ENCODE results near the gene C16orf86. TPM values are rescaled to one million over a fixed set of nuclear protein-coding genes. Genes with fewer than 3 reads are reported as not detected.

C16orf86 gene
- total RNA-seq, 2 donors from 2014 or later: 2.9 to 5.1 TPM

DNA sequence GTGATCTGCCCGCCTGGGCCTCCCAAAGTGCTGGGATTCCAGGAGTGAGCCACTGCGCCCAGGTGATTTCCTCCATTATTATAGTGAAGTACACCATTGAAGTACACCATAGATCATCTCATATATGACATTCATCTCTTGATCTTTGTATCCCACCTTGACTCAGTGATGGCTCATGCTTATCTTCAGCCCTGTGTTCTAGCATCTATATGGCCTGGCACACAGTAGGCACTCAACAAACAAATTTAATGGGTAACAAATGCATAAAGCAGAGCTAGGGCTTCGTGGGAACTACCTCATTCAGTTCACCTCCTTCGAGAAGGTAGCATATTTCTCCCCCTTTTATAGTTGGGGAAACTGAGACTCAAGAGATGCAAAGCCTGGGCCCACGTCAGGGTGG is 1.0 kb upstream of the C16orf86 start:
- no peaks in the 10 kb centered on the region for H3K36me3 Mint-ChIP-seq (ENCODE audit: low read depth)
- H3K4me3 Mint-ChIP-seq: peak overlapping the region; percentile 76
- H3K27ac Mint-ChIP-seq: peak overlapping the region; percentile 74
- H3K27me3 Mint-ChIP-seq: no peaks in the 10 kb centered on the region
- ATAC-seq: no peak
- peaks cover 29% of the 10 kb centered on the region for H3K4me1 Mint-ChIP-seq
- H3K9me3 ChIP-seq (ENCODE audit: control insufficient read depth, low read length, poor library complexity, severe bottlenecking): no peaks in the 10 kb centered on the region
- no peak for DNase-seq

DNA sequence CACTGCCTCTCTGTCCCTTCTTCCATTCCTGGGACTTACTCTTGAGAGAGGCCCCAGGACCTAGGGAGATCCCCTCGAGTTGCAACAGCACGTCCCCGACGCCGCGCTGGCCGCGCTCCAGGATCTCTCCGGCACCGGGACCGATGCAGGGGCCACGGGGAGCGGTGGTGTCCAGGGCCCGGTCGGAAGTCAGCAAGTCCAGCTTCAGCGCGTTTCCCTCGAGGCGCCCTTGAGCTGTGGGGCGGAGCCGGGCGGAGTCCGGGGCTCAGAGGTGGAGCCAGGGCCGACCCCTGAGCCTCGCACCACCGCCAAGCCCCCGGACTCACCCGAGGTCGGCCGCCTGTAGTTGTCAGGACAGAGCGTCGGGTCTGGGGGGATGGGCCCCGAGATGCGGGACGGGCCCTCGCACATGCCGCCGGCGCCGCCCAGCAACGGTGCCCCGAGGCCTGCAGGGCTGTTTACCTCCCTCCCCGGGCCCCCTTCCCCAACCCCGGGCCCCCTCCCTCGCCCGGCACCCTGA is 522 bp upstream of the C16orf86 start:
- Mint-ChIP-seq H3K4me1 (peaks cover 28% of the 10 kb centered on the region), H3K36me3 (ENCODE audit: low read depth) (no peaks in the 10 kb centered on the region), H3K27ac (peak overlapping the region; percentile 74), H3K27me3 (no peaks in the 10 kb centered on the region), H3K4me3 (peak overlapping the region; percentile 93)
- no peaks in the 10 kb centered on the region for H3K9me3 ChIP-seq (ENCODE audit: control insufficient read depth, low read length, poor library complexity, severe bottlenecking)
- no peak for DNase-seq
- ATAC-seq: peak; percentile 3

DNA sequence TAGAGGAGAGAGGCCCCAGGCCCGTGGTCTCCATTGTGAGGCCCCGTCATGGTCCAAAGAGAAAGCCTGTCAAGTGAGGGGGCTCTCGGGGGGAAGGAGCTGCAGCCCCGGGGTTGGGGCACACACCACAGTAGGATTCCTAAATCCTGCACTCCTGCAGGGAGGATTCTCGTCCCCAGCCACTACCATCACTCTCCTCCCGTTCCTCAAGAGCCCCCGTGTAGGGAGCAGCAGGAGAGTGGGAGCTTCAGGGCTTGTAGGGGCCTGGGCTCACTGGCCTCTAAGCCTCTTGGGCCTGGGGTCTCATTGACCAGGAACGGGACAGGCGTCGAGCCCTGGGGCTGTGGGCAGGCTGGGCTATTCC is 821 bp downstream of the C16orf86 start:
- DNase-seq (no peak), ATAC-seq (no peak)
- Mint-ChIP-seq H3K27me3 (no peaks in the 10 kb centered on the region), H3K27ac (peak overlapping the region; percentile 74), H3K36me3 (ENCODE audit: low read depth) (no peaks in the 10 kb centered on the region), H3K4me1 (peaks cover 21% of the 10 kb centered on the region), H3K4me3 (peak overlapping the region; percentile 93)
- H3K9me3 ChIP-seq (ENCODE audit: control insufficient read depth, low read length, poor library complexity, severe bottlenecking): no peaks in the 10 kb centered on the region

DNA sequence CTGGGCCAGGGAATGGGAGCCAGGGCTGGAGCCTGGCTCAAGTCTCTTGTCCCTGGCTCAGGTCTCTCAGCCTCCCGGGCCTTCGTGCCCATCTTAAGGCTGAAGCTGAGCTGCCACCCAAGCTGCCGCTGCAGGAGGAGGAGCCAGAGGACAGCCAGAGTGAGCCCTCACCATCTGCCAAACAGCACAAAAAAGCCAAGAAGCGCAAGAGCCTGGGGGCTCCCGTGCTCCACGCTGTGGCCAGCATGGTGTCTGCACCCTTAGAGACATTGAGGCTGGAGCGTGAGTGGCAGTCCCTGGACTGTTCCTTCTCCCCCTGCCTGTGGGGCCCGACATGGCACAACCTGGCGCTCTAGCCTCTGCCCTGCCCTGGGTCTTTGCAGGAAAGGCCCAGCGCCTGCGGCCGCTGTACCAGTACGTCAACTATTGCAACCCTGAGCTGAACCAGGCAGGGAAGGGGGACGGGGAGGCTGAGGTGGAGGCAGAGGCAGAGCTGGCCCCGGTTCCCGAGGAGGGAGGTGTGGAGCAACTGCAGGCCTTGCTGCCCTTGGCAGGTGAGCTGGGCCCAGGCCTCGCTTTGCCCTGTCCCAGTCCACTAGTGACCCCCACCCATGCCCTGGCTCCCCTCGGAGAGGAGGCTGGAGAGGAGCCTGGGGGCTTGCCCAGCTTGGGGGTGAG is 1.3 kb downstream of the C16orf86 start:
- Mint-ChIP-seq H3K27me3 (no peaks in the 10 kb centered on the region), H3K4me1 (peaks cover 25% of the 10 kb centered on the region), H3K36me3 (ENCODE audit: low read depth) (no peaks in the 10 kb centered on the region), H3K4me3 (peak overlapping the region; percentile 93), H3K27ac (peak overlapping the region; percentile 60)
- no peaks in the 10 kb centered on the region for H3K9me3 ChIP-seq (ENCODE audit: control insufficient read depth, low read length, poor library complexity, severe bottlenecking)
- peak; percentile 88 for ATAC-seq
- peak; percentile 58 to 72 (median 72) for DNase-seq

DNA sequence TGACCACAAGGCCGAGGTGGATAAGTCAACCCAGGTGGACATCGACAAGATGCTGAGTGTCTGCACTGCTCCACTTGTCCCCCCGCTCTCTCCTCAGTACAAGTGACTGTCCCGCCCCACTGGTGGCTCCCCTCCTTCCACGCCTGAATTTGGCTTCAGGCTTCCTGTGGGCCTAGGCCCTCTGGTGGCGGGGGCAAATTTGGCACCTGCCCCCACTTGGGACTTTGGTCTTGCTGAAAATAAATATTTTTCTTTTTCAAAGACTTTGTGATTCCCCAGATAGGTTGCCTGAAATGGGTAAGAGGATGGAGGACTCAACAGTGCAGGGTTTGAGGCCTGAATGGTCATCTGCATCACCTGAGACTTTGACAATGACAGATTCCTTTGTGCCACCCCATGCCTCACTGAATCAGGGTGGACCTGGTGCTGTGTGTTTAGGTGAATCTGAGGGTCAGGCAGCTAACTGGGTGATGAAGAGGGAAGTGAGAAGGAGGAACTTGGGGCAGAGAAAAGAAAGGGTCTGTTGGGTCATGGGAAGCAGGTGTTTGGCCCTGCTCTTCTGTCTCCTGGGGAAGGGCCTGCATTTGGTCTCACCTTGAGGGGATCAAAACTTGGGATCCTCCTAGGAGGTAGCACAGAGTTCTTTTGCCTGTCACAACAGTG is 2.0 kb downstream of the C16orf86 start:
- Mint-ChIP-seq H3K4me1 (peaks cover 26% of the 10 kb centered on the region), H3K4me3 (peak overlapping the region; percentile 41), H3K27ac (peak overlapping the region; percentile 60), H3K27me3 (no peaks in the 10 kb centered on the region), H3K36me3 (ENCODE audit: low read depth) (no peaks in the 10 kb centered on the region)
- ATAC-seq (no peak), DNase-seq (no peak)
- H3K9me3 ChIP-seq (ENCODE audit: control insufficient read depth, low read length, poor library complexity, severe bottlenecking): no peaks in the 10 kb centered on the region

DNA sequence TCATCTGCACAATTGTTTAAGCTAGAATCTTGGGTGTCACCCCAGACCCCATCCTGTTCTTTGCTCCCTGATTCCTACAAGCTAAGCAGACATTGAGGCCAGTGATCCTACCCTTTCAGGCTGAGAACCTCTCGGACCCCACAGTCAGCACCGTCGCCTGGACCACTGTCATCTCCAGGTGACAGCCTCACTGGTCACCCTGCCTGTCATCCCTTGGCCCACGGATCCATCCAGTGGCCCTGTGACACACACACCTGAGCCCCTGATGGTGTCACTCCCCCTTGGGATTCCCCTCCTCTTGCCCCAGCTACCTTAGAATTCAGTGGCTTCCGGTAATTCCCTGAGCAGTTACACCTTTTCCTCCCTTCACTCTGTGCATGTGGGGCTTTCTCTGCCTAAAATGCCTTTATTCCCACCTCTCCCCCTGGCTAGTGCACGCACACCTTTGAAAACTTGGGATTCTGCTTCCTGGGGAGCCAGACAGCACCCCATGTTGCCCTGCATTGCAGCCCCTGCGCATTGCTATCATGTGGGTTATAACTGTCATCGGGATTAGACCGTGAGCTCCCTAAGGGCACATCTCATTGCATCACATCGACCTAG is 3.0 kb downstream of the C16orf86 start:
- H3K27ac Mint-ChIP-seq: peak overlapping the region; percentile 74
- H3K27me3 Mint-ChIP-seq: no peaks in the 10 kb centered on the region
- peaks cover 26% of the 10 kb centered on the region for H3K4me1 Mint-ChIP-seq
- ATAC-seq: no peak
- no peak overlapping the region for H3K4me3 Mint-ChIP-seq
- no peaks in the 10 kb centered on the region for H3K9me3 ChIP-seq (ENCODE audit: control insufficient read depth, low read length, poor library complexity, severe bottlenecking)
- no peak for DNase-seq
- H3K36me3 Mint-ChIP-seq (ENCODE audit: low read depth): no peaks in the 10 kb centered on the region

DNA sequence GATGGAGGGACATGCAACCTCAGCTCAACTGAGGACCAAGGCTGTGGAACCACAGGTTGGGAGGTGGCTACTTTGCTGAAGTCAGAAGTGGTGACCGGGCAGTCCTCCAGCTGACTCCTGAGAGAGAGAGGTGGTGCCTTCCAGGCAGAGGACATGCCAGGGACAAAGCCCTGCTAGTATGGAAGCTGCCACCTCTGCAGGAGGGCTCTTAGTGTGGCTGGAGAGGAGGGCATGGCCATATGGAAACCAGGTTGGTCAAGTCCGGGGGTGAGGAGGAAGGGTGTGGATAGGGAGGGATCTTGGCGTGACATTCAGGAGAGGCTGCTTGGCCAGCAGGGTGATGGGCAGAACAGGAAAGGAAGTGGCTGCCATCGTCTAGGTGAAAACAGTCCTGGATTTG is 5.7 kb downstream of the C16orf86 start:
- Mint-ChIP-seq H3K27me3 (no peaks in the 10 kb centered on the region), H3K36me3 (ENCODE audit: low read depth) (no peaks in the 10 kb centered on the region), H3K4me3 (peak overlapping the region; percentile 45), H3K4me1 (peaks cover 15% of the 10 kb centered on the region), H3K27ac (no peak overlapping the region)
- DNase-seq (no peak), ATAC-seq (no peak)
- H3K9me3 ChIP-seq (ENCODE audit: control insufficient read depth, low read length, poor library complexity, severe bottlenecking): no peaks in the 10 kb centered on the region

DNA sequence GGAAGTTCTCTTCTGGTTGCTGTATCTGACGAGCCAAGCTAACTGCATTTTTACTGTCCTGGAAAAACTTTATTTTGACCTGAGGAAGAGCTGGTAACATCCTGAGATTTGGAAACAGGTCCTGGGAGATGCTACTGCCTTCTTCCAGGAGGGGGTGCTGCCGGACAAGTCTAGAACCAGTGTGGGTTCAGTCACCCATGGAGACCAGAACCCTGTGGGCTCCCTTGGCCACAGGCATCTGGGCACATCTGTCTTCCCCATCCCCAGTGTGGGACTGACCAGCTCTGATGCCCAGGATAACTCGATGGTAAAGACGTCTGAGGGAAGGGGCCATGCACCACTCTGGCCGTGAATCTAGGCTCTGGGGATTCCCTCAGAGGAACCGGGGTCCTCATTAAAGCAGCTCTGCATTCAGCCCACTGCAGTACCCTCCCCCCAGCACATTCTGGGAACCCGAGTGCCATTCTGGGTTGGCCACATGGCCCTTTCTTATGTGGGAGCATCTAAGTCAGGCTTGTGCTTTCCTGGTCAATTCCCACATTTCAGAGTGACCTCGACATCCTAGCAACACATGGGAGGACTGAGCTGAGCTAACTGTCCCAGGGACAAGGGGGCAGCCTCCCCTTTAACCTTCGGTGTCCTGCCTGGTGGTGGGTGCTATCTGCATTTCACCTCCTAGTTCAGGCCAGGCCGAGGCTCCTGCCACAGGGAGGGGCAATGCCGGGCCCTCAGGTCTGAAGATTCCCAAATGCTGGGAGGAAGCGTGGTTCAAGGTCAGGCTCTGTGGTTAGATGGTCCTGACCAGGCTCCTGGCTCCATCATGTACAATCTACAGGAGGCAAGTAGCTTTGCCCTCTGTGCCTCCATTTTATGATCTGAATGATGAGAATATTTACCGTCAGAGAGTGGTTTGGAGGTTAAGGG is 6.4 kb downstream of the C16orf86 start:
- H3K4me3 Mint-ChIP-seq: no peak overlapping the region
- peaks cover 15% of the 10 kb centered on the region for H3K4me1 Mint-ChIP-seq
- H3K9me3 ChIP-seq (ENCODE audit: control insufficient read depth, low read length, poor library complexity, severe bottlenecking): no peaks in the 10 kb centered on the region
- H3K27me3 Mint-ChIP-seq: no peaks in the 10 kb centered on the region
- no peak overlapping the region for H3K27ac Mint-ChIP-seq
- peak in 2 of 3 donors; percentile 38 to 56 for DNase-seq
- ATAC-seq: peak; percentile 35
- H3K36me3 Mint-ChIP-seq (ENCODE audit: low read depth): no peaks in the 10 kb centered on the region

DNA sequence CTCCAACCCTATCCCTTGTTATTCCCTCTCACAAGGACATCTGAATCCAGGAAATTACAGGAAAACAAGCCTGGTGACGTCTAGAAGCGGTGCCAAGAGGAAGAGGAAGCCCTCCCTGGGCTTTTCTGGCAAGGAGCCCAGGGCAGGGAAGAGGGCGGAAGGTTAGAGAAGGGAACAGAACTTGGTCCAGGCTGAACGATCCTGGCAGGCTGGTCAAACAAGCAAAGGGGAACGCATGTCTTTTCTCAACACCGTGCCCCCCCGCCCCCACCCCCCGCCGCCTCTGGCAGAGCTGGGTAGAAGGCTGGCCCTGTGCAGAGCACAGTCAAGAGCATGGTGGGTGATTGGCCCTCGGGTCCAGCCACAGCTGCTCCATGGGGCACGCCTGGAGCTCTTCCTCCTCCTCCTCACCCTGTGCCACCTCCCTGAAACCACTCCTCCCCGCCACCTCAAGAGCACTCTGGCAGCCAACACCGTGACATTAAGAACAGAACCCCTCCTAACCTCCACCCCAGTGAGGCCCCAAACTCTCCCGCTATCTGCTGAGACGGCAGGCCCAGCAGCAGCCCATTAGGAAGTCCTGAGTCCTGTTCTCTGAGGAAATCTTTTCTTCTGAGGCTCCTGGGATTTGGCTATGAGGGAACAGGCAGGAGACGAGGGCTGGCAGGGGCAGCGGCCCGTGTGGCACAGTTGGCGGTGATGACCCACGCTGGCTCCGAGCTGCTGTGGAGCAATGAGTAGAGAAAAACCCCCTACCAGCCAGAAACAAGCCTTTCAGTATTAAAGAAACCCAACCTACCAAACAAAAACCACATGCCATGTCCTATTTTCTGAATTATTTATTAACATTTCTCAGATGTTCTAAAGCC is 7.3 kb downstream of the C16orf86 start:
- H3K9me3 ChIP-seq (ENCODE audit: control insufficient read depth, low read length, poor library complexity, severe bottlenecking): no peaks in the 10 kb centered on the region
- Mint-ChIP-seq H3K27me3 (no peaks in the 10 kb centered on the region), H3K36me3 (ENCODE audit: low read depth) (no peaks in the 10 kb centered on the region), H3K4me3 (no peak overlapping the region), H3K27ac (peak overlapping the region; percentile 88), H3K4me1 (peaks cover 13% of the 10 kb centered on the region)
- ATAC-seq (peak; percentile 7), DNase-seq (no peak)

DNA sequence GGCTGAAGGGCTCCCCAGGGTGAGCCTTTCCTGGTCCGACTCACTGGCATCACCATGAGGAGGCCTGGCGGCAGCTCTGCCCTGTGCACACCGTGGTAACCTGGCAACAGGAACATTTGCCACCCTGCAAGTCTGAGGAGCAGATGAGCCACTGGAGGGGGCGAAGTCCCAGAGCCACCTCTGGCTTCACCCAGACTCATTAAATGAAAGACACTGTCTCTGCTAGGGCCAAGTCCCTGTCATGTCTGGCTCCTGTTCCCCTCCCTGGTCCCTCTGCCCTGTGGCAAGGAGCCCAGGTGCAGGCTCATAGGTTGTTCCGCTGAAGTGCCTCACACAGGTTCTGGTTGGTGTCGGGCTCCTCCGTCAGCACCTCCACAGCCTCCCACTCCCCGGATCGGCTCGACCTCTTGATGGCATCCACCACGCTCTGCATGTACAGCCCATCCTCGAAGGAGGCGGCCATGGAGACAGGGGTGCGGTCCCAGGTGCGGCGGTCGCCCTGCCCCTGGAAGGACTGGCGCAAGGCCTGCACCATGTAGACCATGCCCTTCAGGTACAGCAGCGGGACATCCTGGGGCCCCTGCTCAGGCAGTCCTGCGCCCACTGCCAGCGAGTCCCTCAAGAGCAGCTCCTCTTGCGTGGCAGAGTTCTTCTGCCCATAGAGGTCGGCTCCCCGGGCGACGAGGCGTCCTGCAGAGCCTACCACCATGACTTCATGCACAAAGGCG is 8.4 kb downstream of the C16orf86 start:
- H3K4me3 Mint-ChIP-seq: no peak overlapping the region
- no peaks in the 10 kb centered on the region for H3K27me3 Mint-ChIP-seq
- DNase-seq (no peak), ATAC-seq (no peak)
- H3K9me3 ChIP-seq (ENCODE audit: control insufficient read depth, low read length, poor library complexity, severe bottlenecking): no peaks in the 10 kb centered on the region
- peaks cover 13% of the 10 kb centered on the region for H3K4me1 Mint-ChIP-seq
- H3K27ac Mint-ChIP-seq: peak overlapping the region; percentile 88
- H3K36me3 Mint-ChIP-seq (ENCODE audit: low read depth): no peaks in the 10 kb centered on the region

DNA sequence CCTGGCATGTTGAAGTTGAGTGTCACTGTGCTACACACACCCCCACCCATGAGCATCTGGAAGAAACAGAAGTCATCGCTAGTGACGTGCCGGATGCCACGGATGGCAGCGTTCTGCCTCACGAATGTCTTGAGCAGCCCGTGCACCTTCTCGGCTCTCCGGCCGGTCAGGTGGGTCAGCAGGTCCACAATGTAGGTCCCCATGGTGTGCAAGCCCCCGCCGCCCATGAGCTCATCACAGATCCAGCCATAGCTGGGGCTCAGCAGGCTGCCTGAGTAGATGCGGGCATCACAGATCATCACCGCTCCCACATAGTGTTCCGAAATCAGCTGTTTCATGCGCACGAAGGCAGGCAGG is 8.9 kb downstream of the C16orf86 start:
- Mint-ChIP-seq H3K36me3 (ENCODE audit: low read depth) (no peaks in the 10 kb centered on the region), H3K4me3 (no peak overlapping the region), H3K27me3 (no peaks in the 10 kb centered on the region), H3K4me1 (peaks cover 13% of the 10 kb centered on the region), H3K27ac (no peak overlapping the region)
- no peaks in the 10 kb centered on the region for H3K9me3 ChIP-seq (ENCODE audit: control insufficient read depth, low read length, poor library complexity, severe bottlenecking)
- DNase-seq (no peak), ATAC-seq (no peak)

DNA sequence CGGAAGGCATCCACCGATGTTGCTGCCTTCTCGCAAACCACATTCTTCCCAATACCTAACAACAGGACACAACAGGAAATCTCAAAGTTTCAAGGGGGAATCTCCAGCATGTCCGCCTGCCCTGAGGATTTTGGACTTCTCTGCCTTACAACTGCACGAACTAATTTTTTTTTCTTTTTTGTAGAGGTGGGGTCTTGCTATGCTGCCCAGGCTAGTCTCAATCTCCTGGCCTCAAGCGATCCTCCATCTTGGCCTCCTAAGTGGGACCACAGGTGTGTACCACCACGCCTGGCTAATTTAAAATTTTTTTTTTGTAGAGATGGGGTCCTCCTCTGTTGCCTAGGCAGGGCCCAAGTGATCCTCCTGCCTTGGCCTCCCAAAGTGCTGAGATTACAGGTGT is 9.4 kb downstream of the C16orf86 start:
- H3K4me3 Mint-ChIP-seq: no peak overlapping the region
- no peaks in the 10 kb centered on the region for H3K36me3 Mint-ChIP-seq (ENCODE audit: low read depth)
- no peaks in the 10 kb centered on the region for H3K9me3 ChIP-seq (ENCODE audit: control insufficient read depth, low read length, poor library complexity, severe bottlenecking)
- H3K4me1 Mint-ChIP-seq: peaks cover 13% of the 10 kb centered on the region
- DNase-seq (no peak), ATAC-seq (no peak)
- no peak overlapping the region for H3K27ac Mint-ChIP-seq
- no peaks in the 10 kb centered on the region for H3K27me3 Mint-ChIP-seq
